NCI-H526 (cell line): Measurements from ENCODE around the gene SLC25A33.

Source experiments
- DNase-seq, 2 experiments: peaks; one replicate each; lab custom pipeline; 2025; lab: John Stamatoyannopoulos, UW

SLC25A33 gene

GRCh38 chr1:9601942-9602793 lies 62.9 kb downstream of the SLC25A33 start:
- no peak for DNase-seq

GRCh38 chr1:9602794-9603167 lies 63.5 kb downstream of the SLC25A33 start:
- DNase-seq, result no peak

GRCh38 chr1:9603307-9603706 lies 64.0 kb downstream of the SLC25A33 start:
- no peak for DNase-seq

- no peak for DNase-seq
These were observed 64.8 kb downstream of the SLC25A33 start for GRCh38 chr1:9603766-9604753.

GRCh38 chr1:9604836-9605235 lies 65.6 kb downstream of the SLC25A33 start:
- DNase-seq, result no peak

- DNase-seq, result no peak
These were observed 66.7 kb downstream of the SLC25A33 start for GRCh38 chr1:9605946-9606455.

GRCh38 chr1:9606458-9606857 lies 67.2 kb downstream of the SLC25A33 start:
- no peak for DNase-seq

- no peak for DNase-seq
These were observed 67.7 kb downstream of the SLC25A33 start for GRCh38 chr1:9606948-9607347.

- DNase-seq, result no peak
These were observed 68.1 kb downstream of the SLC25A33 start for GRCh38 chr1:9607352-9607751.

- DNase-seq, result no peak
These were observed 70.7 kb downstream of the SLC25A33 start for GRCh38 chr1:9609998-9610397.

- DNase-seq, result no peak
These were observed 71.3 kb downstream of the SLC25A33 start for GRCh38 chr1:9610548-9610947.

GRCh38 chr1:9611716-9612115 lies 72.5 kb downstream of the SLC25A33 start:
- DNase-seq, result no peak

GRCh38 chr1:9612162-9612845 lies 73.0 kb downstream of the SLC25A33 start:
- DNase-seq, result no peak

- DNase-seq, result no peak
These were observed 73.8 kb downstream of the SLC25A33 start for GRCh38 chr1:9612871-9613624.

GRCh38 chr1:9613625-9614299 lies 74.5 kb downstream of the SLC25A33 start:
- no peak for DNase-seq

GRCh38 chr1:9615316-9616063 lies 76.2 kb downstream of the SLC25A33 start:
- peak in 1 of 2 experiments; percentile 41 for DNase-seq

- no peak for DNase-seq
These were observed 79.8 kb downstream of the SLC25A33 start for GRCh38 chr1:9618909-9619679.

- no peak for DNase-seq
These were observed 81.8 kb downstream of the SLC25A33 start for GRCh38 chr1:9621032-9621431.

- no peak for DNase-seq
These were observed 84.8 kb downstream of the SLC25A33 start for GRCh38 chr1:9624081-9624480.
